ENCODE results near the gene HCFC1R1.

Gene HCFC1R1

GRCh38 chr16:3007957-3008689 is 15.6 kb downstream of the HCFC1R1 start:
- TF ChIP-seq CTCF (IDR thresholded peaks at IDR 0.05; ENCODE audit: control extremely low read depth, extremely low read depth, low read depth, missing control alignments) = no peak
- DNase-seq (ENCODE audit: extremely low spot score) = no peak
- POLR2A ChIA-PET = no interaction called here
- CTCF ChIA-PET = interaction anchor here (1.2 to 11.8 kb wide), 4 partner anchors 18 to 122 kb away, joined by 3 to 231 read pairs (median 4); partner anchors contain the start of genes CLDN6, HCFC1R1, THOC6 and TNFRSF12A

- CTCF ChIA-PET = interaction anchor here (1.2 to 11.8 kb wide), 4 partner anchors 18 to 122 kb away, joined by 3 to 231 read pairs (median 4); partner anchors contain the start of genes CLDN6, HCFC1R1, THOC6 and TNFRSF12A
- POLR2A ChIA-PET = no interaction called here
- no peak for TF ChIP-seq CTCF (IDR thresholded peaks at IDR 0.05; ENCODE audit: control extremely low read depth, extremely low read depth, low read depth, missing control alignments)
- DNase-seq (ENCODE audit: extremely low spot score) = no peak
Measured at GRCh38 chr16:3007059-3007956, 16.4 kb downstream of the HCFC1R1 start.

- ChIA-PET POLR2A (no interaction called here), CTCF (interaction anchor here (1.3 to 11.8 kb wide), 3 partner anchors 21 to 124 kb away, joined by 4 to 231 read pairs (median 5); partner anchors contain the start of genes CLDN6, HCFC1R1, THOC6 and TNFRSF12A)
- no peak for TF ChIP-seq CTCF (IDR thresholded peaks at IDR 0.05; ENCODE audit: control extremely low read depth, extremely low read depth, low read depth, missing control alignments)
- no peak for DNase-seq (ENCODE audit: extremely low spot score)
Measured at GRCh38 chr16:3004781-3005284, 18.9 kb downstream of the HCFC1R1 start.

GRCh38 chr16:3004319-3004718 is 19.4 kb downstream of the HCFC1R1 start:
- ChIA-PET CTCF (interaction anchor here (0.6 to 11.8 kb wide), 6 partner anchors 10 to 126 kb away, joined by 3 to 231 read pairs (median 4); partner anchors contain the start of genes CLDN6, HCFC1R1, THOC6 and TNFRSF12A), POLR2A (interaction anchor here (0.6 kb wide), 1 partner anchor 24 kb away, joined by 4 read pairs; no protein-coding TSS in a partner anchor)
- DNase-seq (ENCODE audit: extremely low spot score) = no peak
- no peak for TF ChIP-seq CTCF (IDR thresholded peaks at IDR 0.05; ENCODE audit: control extremely low read depth, extremely low read depth, low read depth, missing control alignments)

GRCh38 chr16:3003582-3004270 is 20.0 kb downstream of the HCFC1R1 start:
- TF ChIP-seq CTCF (IDR thresholded peaks at IDR 0.05; ENCODE audit: control extremely low read depth, extremely low read depth, low read depth, missing control alignments) = peak; percentile 73
- ChIA-PET CTCF (interaction anchor here (0.6 to 11.8 kb wide), 6 partner anchors 9 to 126 kb away, joined by 3 to 231 read pairs (median 4); partner anchors contain the start of genes CLDN6, HCFC1R1, THOC6 and TNFRSF12A), POLR2A (interaction anchor here (0.6 kb wide), 1 partner anchor 25 kb away, joined by 4 read pairs; no protein-coding TSS in a partner anchor)
- DNase-seq (ENCODE audit: extremely low spot score) = peak; percentile 99
